Activated naive CD8-positive, alpha-beta T cell treated with anti-CD3 and anti-CD28 coated beads, Interleukin-2, amount 50 U/mL, for 16 hours (primary cell): ENCODE measurements around the gene ERVV-1.
"Not testable (repeated sequence)": the region's sequence is repeated elsewhere in the genome, so short reads cannot be mapped to it uniquely, and the experiment has no call there.

ENCODE experiments used
- DNase-seq: peaks from one replicate; pipeline ENCODE4 v3.0.0-alpha.2; 2020; ENCODE audit warnings: low read depth, low spot score

The ERVV-1 gene

GRCh38 chr19:53015730-53016129 is 2.0 kb downstream of the ERVV-1 start:
- DNase-seq = no peak

- DNase-seq = no peak
Measured at GRCh38 chr19:53019684-53020083, 6.0 kb downstream of the ERVV-1 start.

- DNase-seq = not testable (repeated sequence)
Measured at GRCh38 chr19:53028306-53028705, 14.6 kb downstream of the ERVV-1 start.

GRCh38 chr19:53034054-53034453 is 20.3 kb downstream of the ERVV-1 start:
- DNase-seq = no peak

- DNase-seq = no peak
Measured at GRCh38 chr19:53034948-53035675, 21.4 kb downstream of the ERVV-1 start.

- DNase-seq = no peak
Measured at GRCh38 chr19:53037101-53038097, 23.7 kb downstream of the ERVV-1 start.

- DNase-seq = no peak
Measured at GRCh38 chr19:53041366-53041765, 27.6 kb downstream of the ERVV-1 start.

- DNase-seq = no peak
Measured at GRCh38 chr19:53045536-53045935, 31.8 kb downstream of the ERVV-1 start.

GRCh38 chr19:53047379-53047778 is 33.7 kb downstream of the ERVV-1 start:
- DNase-seq = no peak

GRCh38 chr19:53055117-53055516 is 41.4 kb downstream of the ERVV-1 start:
- no peak for DNase-seq

GRCh38 chr19:53057904-53058580 is 44.3 kb downstream of the ERVV-1 start:
- DNase-seq = no peak
